ENCODE measurements around the gene RXFP2. TPM values are rescaled to one million over a fixed set of nuclear protein-coding genes. Genes with fewer than 3 reads are reported as not detected.

Gene RXFP2
- total RNA-seq, 5 donors from 2014 or later (not counting 1 experiment from before 2014, with no cell fraction given): not detected

GRCh38 chr13:31826521-31826920, 87.2 kb downstream of the RXFP2 start:
- Histone ChIP-seq H3K36me3 (ENCODE audit: control insufficient read depth in 2 of 2, extremely low read depth in 1 of 2, insufficient read depth in 1 of 2, low read length in 1 of 2) (no peaks in the 10 kb centered on the region), H3K4me1 (ENCODE audit: control insufficient read depth in 1 of 2, extremely low read depth in 1 of 2, insufficient read depth in 2 of 2, low read length in 2 of 2) (peaks cover 0 to 3% of the 10 kb centered on the region in 2 experiments), H3K27ac (ENCODE audit: low read length) (no peak overlapping the region), H3K9me3 (no peaks in the 10 kb centered on the region), H3K27me3 (replicated peaks in 1 of 2; ENCODE audit: control insufficient read depth in 2 of 2, extremely low read depth in 1 of 2, insufficient read depth in 2 of 2, low read length in 1 of 2) (peaks cover 0 to 3% of the 10 kb centered on the region in 2 experiments), H3K4me3 (ENCODE audit: control insufficient read depth in 1 of 2, extremely low read depth in 1 of 2, low read length in 1 of 2) (no peak overlapping the region)
- POLR2A ChIA-PET: no interaction called here
- H3K9me3 Mint-ChIP-seq: no peaks in the 10 kb centered on the region
- no peaks in the 10 kb centered on the region for H3K36me3 Mint-ChIP-seq
- no CpG with 5 or more reads among the region's 4 CpGs for WGBS (ENCODE audit: insufficient coverage)
- CTCF ChIA-PET: no interaction called here
- no peak overlapping the region for H3K4me3 Mint-ChIP-seq
- no peak overlapping the region for H3K27ac Mint-ChIP-seq
- ATAC-seq (replicated peaks in 1 of 4) (no peak), DNase-seq (no peak)
- peaks cover 1 to 3% of the 10 kb centered on the region in 2 donors for H3K27me3 Mint-ChIP-seq
- peaks cover 0 to 8% (median 3%) of the 10 kb centered on the region in 3 donors for H3K4me1 Mint-ChIP-seq

GRCh38 chr13:31827707-31828106, 88.4 kb downstream of the RXFP2 start:
- Mint-ChIP-seq H3K27me3 (peaks cover 1 to 3% of the 10 kb centered on the region in 2 donors), H3K36me3 (no peaks in the 10 kb centered on the region), H3K4me3 (no peak overlapping the region), H3K9me3 (no peaks in the 10 kb centered on the region), H3K4me1 (peaks cover 0 to 8% (median 3%) of the 10 kb centered on the region in 3 donors), H3K27ac (no peak overlapping the region)
- WGBS (ENCODE audit: insufficient coverage): 40% methylated on average over 1 of the region's 5 CpGs
- DNase-seq (no peak), ATAC-seq (replicated peaks in 1 of 4) (no peak)
- ChIA-PET POLR2A (no interaction called here), CTCF (interaction anchor here in 1 of 2 donors (0.5 kb wide), 1 partner anchor 870 kb away, joined by 3 read pairs; no protein-coding TSS in a partner anchor)
- Histone ChIP-seq H3K36me3 (ENCODE audit: control insufficient read depth in 2 of 2, extremely low read depth in 1 of 2, insufficient read depth in 1 of 2, low read length in 1 of 2) (no peaks in the 10 kb centered on the region), H3K4me1 (ENCODE audit: control insufficient read depth in 1 of 2, extremely low read depth in 1 of 2, insufficient read depth in 2 of 2, low read length in 2 of 2) (peaks cover 0 to 3% of the 10 kb centered on the region in 2 experiments), H3K4me3 (ENCODE audit: control insufficient read depth in 1 of 2, extremely low read depth in 1 of 2, low read length in 1 of 2) (no peak overlapping the region), H3K27ac (ENCODE audit: low read length) (no peak overlapping the region), H3K9me3 (no peaks in the 10 kb centered on the region), H3K27me3 (replicated peaks in 1 of 2; ENCODE audit: control insufficient read depth in 2 of 2, extremely low read depth in 1 of 2, insufficient read depth in 2 of 2, low read length in 1 of 2) (peaks cover 0 to 3% of the 10 kb centered on the region in 2 experiments)

- POLR2A ChIA-PET: no interaction called here
- DNase-seq (no peak), ATAC-seq (replicated peaks in 1 of 4) (no peak)
- Mint-ChIP-seq H3K4me3 (no peak overlapping the region), H3K4me1 (no peaks in the 10 kb centered on the region), H3K9me3 (no peaks in the 10 kb centered on the region), H3K27ac (no peak overlapping the region), H3K36me3 (no peaks in the 10 kb centered on the region), H3K27me3 (peaks cover 2 to 6% of the 10 kb centered on the region in 2 donors)
- H3K27ac ChIP-seq (ENCODE audit: low read length): no peak overlapping the region
- no peaks in the 10 kb centered on the region for H3K4me1 ChIP-seq (ENCODE audit: control insufficient read depth in 1 of 2, extremely low read depth in 1 of 2, insufficient read depth in 2 of 2, low read length in 2 of 2)
- no CpG with 5 or more reads among the region's 1 CpG for WGBS (ENCODE audit: insufficient coverage)
- no peak overlapping the region for H3K4me3 ChIP-seq (ENCODE audit: control insufficient read depth in 1 of 2, extremely low read depth in 1 of 2, low read length in 1 of 2)
- no peaks in the 10 kb centered on the region for H3K36me3 ChIP-seq (ENCODE audit: control insufficient read depth in 2 of 2, extremely low read depth in 1 of 2, insufficient read depth in 1 of 2, low read length in 1 of 2)
- H3K27me3 ChIP-seq (replicated peaks in 1 of 2; ENCODE audit: control insufficient read depth in 2 of 2, extremely low read depth in 1 of 2, insufficient read depth in 2 of 2, low read length in 1 of 2): no peaks in the 10 kb centered on the region
- H3K9me3 ChIP-seq: no peaks in the 10 kb centered on the region
- CTCF ChIA-PET: no interaction called here
These were observed 96.6 kb downstream of the RXFP2 start for GRCh38 chr13:31835932-31836331.

- no peaks in the 10 kb centered on the region for H3K36me3 Mint-ChIP-seq
- H3K4me3 ChIP-seq (ENCODE audit: control insufficient read depth in 1 of 2, extremely low read depth in 1 of 2, low read length in 1 of 2): no peak overlapping the region
- H3K27me3 Mint-ChIP-seq: peaks cover 33 to 37% of the 10 kb centered on the region in 2 donors
- H3K9me3 Mint-ChIP-seq: no peaks in the 10 kb centered on the region
- peaks cover 4 to 22% (median 13%) of the 10 kb centered on the region in 3 donors for H3K4me1 Mint-ChIP-seq
- ChIA-PET CTCF (interaction anchor here in 1 of 2 donors (1.1 kb wide), 1 partner anchor 67 kb away, joined by 3 read pairs; no protein-coding TSS in a partner anchor), POLR2A (no interaction called here)
- DNase-seq: no peak
- 85% methylated on average over 4 of the region's 6 CpGs for WGBS (ENCODE audit: insufficient coverage)
- H3K9me3 ChIP-seq: no peaks in the 10 kb centered on the region
- H3K27ac Mint-ChIP-seq: no peak overlapping the region
- no peak overlapping the region for H3K27ac ChIP-seq (ENCODE audit: low read length)
- peaks cover 4 to 8% of the 10 kb centered on the region in 2 experiments for H3K4me1 ChIP-seq (ENCODE audit: control insufficient read depth in 1 of 2, extremely low read depth in 1 of 2, insufficient read depth in 2 of 2, low read length in 2 of 2)
- H3K4me3 Mint-ChIP-seq: no peak overlapping the region
- no peaks in the 10 kb centered on the region for H3K36me3 ChIP-seq (ENCODE audit: control insufficient read depth in 2 of 2, extremely low read depth in 1 of 2, insufficient read depth in 1 of 2, low read length in 1 of 2)
- H3K27me3 ChIP-seq (replicated peaks in 1 of 2; ENCODE audit: control insufficient read depth in 2 of 2, extremely low read depth in 1 of 2, insufficient read depth in 2 of 2, low read length in 1 of 2): peaks cover 4 to 10% of the 10 kb centered on the region in 2 experiments
- ATAC-seq (replicated peaks in 1 of 4): no peak
These were observed 103.7 kb downstream of the RXFP2 start for GRCh38 chr13:31843044-31843443.

- CTCF ChIA-PET: no interaction called here
- Histone ChIP-seq H3K4me1 (ENCODE audit: control insufficient read depth in 1 of 2, extremely low read depth in 1 of 2, insufficient read depth in 2 of 2, low read length in 2 of 2) (peaks cover 4 to 8% of the 10 kb centered on the region in 2 experiments), H3K27me3 (replicated peaks in 1 of 2; ENCODE audit: control insufficient read depth in 2 of 2, extremely low read depth in 1 of 2, insufficient read depth in 2 of 2, low read length in 1 of 2) (peaks cover 4 to 10% of the 10 kb centered on the region in 2 experiments), H3K27ac (ENCODE audit: low read length) (no peak overlapping the region), H3K4me3 (ENCODE audit: control insufficient read depth in 1 of 2, extremely low read depth in 1 of 2, low read length in 1 of 2) (peak overlapping the region; percentile 46 to 69), H3K9me3 (no peaks in the 10 kb centered on the region), H3K36me3 (ENCODE audit: control insufficient read depth in 2 of 2, extremely low read depth in 1 of 2, insufficient read depth in 1 of 2, low read length in 1 of 2) (no peaks in the 10 kb centered on the region)
- H3K36me3 Mint-ChIP-seq: no peaks in the 10 kb centered on the region
- H3K27me3 Mint-ChIP-seq: peaks cover 37 to 44% of the 10 kb centered on the region in 2 donors
- WGBS (ENCODE audit: insufficient coverage): 1% methylated on average over 72 of the region's 74 CpGs
- POLR2A ChIA-PET: no interaction called here
- peak overlapping the region; percentile 39 to 65 for H3K27ac Mint-ChIP-seq
- peak overlapping the region; percentile 71 to 81 (median 75) for H3K4me3 Mint-ChIP-seq
- DNase-seq: peak in 34 of 35 experiments; percentile 5 to 72 (median 42)
- ATAC-seq (replicated peaks in 1 of 4): peak; percentile 91 to 97 (median 93)
- no peaks in the 10 kb centered on the region for H3K9me3 Mint-ChIP-seq
- peaks cover 4 to 35% (median 13%) of the 10 kb centered on the region in 3 donors for H3K4me1 Mint-ChIP-seq
These were observed 107.0 kb downstream of the RXFP2 start for GRCh38 chr13:31846182-31846938.

GRCh38 chr13:31846961-31847752, 107.8 kb downstream of the RXFP2 start:
- no peak overlapping the region for H3K27ac ChIP-seq (ENCODE audit: low read length)
- peaks cover 4 to 8% of the 10 kb centered on the region in 2 experiments for H3K4me1 ChIP-seq (ENCODE audit: control insufficient read depth in 1 of 2, extremely low read depth in 1 of 2, insufficient read depth in 2 of 2, low read length in 2 of 2)
- CTCF ChIA-PET: no interaction called here
- H3K27me3 Mint-ChIP-seq: peaks cover 40 to 48% of the 10 kb centered on the region in 2 donors
- no peaks in the 10 kb centered on the region for H3K9me3 Mint-ChIP-seq
- no peaks in the 10 kb centered on the region for H3K36me3 ChIP-seq (ENCODE audit: control insufficient read depth in 2 of 2, extremely low read depth in 1 of 2, insufficient read depth in 1 of 2, low read length in 1 of 2)
- peak overlapping the region; percentile 65 to 74 (median 67) for H3K4me3 Mint-ChIP-seq
- ATAC-seq (replicated peaks in 1 of 4) (peak; percentile 31 to 63 (median 60)), DNase-seq (no peak)
- no peaks in the 10 kb centered on the region for H3K9me3 ChIP-seq
- peak overlapping the region in 1 of 2 donors; percentile 17 for H3K27ac Mint-ChIP-seq
- WGBS (ENCODE audit: insufficient coverage): 3% methylated on average over 30 of the region's 34 CpGs
- peak overlapping the region; percentile 46 to 69 for H3K4me3 ChIP-seq (ENCODE audit: control insufficient read depth in 1 of 2, extremely low read depth in 1 of 2, low read length in 1 of 2)
- peaks cover 4 to 35% (median 13%) of the 10 kb centered on the region in 3 donors for H3K4me1 Mint-ChIP-seq
- H3K36me3 Mint-ChIP-seq: no peaks in the 10 kb centered on the region
- H3K27me3 ChIP-seq (replicated peaks in 1 of 2; ENCODE audit: control insufficient read depth in 2 of 2, extremely low read depth in 1 of 2, insufficient read depth in 2 of 2, low read length in 1 of 2): peaks cover 4 to 11% of the 10 kb centered on the region in 2 experiments
- POLR2A ChIA-PET: no interaction called here

Measured in T-cell (primary cell).